IMR-90 (cell line): ENCODE data around the gene TPRX2. TPM values are rescaled to one million over a fixed set of nuclear protein-coding genes. Genes with fewer than 3 reads are reported as not detected.

Source experiments
- ATAC-seq: fragments of 200-7000 bp; cut with Tn5 transposase; 2 replicates; pipeline ENCODE4 v1.9.1; 2020; ENCODE audit warnings: low read depth, mild to moderate bottlenecking, moderate library complexity
- BruUV-seq: library from RNA; stranded (reverse); fragments of 400-500 nt; replicated peaks from 2 replicates; lab custom pipeline; 2021; lab: Mats Ljungman, UMichigan
- CTCF ChIA-PET: fragments of 300-600 bp; formaldehyde crosslinking; extraction: SDS; loops from one replicate; lab custom pipeline; 2021; ENCODE audit warnings: antibody characterized with exemption; lab: Yijun Ruan, JAX
- POLR2A ChIA-PET: fragments of 300-600 bp; sonication (Branson Sonifier 250); formaldehyde crosslinking; loops from one replicate; lab custom pipeline; 2022; ENCODE audit warnings: antibody characterized with exemption; ENCODE audit not compliant: unreplicated experiment; lab: Charles Lee
- DNase-seq: peaks from one replicate; pipeline ENCODE4 v3.0.0; 2013
- H2AFZ ChIP-seq: replicated peaks from 2 replicates; pipeline ENCODE3; 2013; ENCODE audit warnings: low read length, mild to moderate bottlenecking; ENCODE audit not compliant: poor library complexity
- H2AK5ac ChIP-seq: 2 replicates; pipeline ENCODE4 v1.6.1; 2013; ENCODE audit warnings: low read depth, low read length, inconsistent platforms
- H2AK9ac ChIP-seq: replicated peaks from 2 replicates; pipeline ENCODE3; 2013; ENCODE audit warnings: mild to moderate bottlenecking, low read depth, low read length, moderate library complexity; ENCODE audit not compliant: poor library complexity
- H2BK120ac ChIP-seq: 2 replicates; pipeline ENCODE4 v1.6.1; 2013; ENCODE audit warnings: low read depth, low read length, inconsistent platforms
- H2BK15ac ChIP-seq: 3 replicates; pipeline ENCODE4 v1.6.1; 2013; ENCODE audit warnings: low read depth, low read length, inconsistent platforms
- H2BK20ac ChIP-seq: 2 replicates; pipeline ENCODE4 v1.6.1; 2013; ENCODE audit warnings: low read depth, mild to moderate bottlenecking, inconsistent platforms, low read length, moderate library complexity
- H2BK5ac ChIP-seq: 2 replicates; pipeline ENCODE4 v1.6.1; 2013; ENCODE audit warnings: mild to moderate bottlenecking, low read depth, low read length, inconsistent platforms; ENCODE audit not compliant: poor library complexity, severe bottlenecking
- H3K14ac ChIP-seq: replicated peaks from 2 replicates; pipeline ENCODE4 v1.6.1; 2013; ENCODE audit warnings: low read depth, low read length, inconsistent platforms
- H3K18ac ChIP-seq: 2 replicates; pipeline ENCODE4 v1.6.1; 2013; ENCODE audit warnings: low read depth, low read length, control low read depth
- H3K23ac ChIP-seq: 2 replicates; pipeline ENCODE4 v1.6.1; 2013; ENCODE audit warnings: low read depth, low read length, inconsistent platforms
- H3K27ac ChIP-seq: 2 replicates; pipeline ENCODE4 v1.5.1; 2013; ENCODE audit warnings: mild to moderate bottlenecking, control low read depth, low read length; ENCODE audit not compliant: insufficient read depth
- H3K27me3 ChIP-seq: 2 replicates; pipeline ENCODE4 v1.6.1; 2013; ENCODE audit warnings: low read length; ENCODE audit not compliant: control insufficient read depth, insufficient read depth
- H3K36me3 ChIP-seq: 2 replicates; pipeline ENCODE4 v1.6.1; 2013; ENCODE audit warnings: low read length, mixed read lengths; ENCODE audit not compliant: control insufficient read depth, insufficient read depth
- H3K4ac ChIP-seq: 2 replicates; pipeline ENCODE4 v1.6.1; 2013; ENCODE audit warnings: low read depth, low read length, inconsistent platforms
- H3K4me1 ChIP-seq: 2 replicates; pipeline ENCODE4 v1.6.1; 2013; ENCODE audit warnings: low read length, mixed read lengths; ENCODE audit not compliant: control insufficient read depth, insufficient read depth
- H3K4me2 ChIP-seq: 2 replicates; pipeline ENCODE4 v1.6.1; 2013; ENCODE audit warnings: low read depth, mild to moderate bottlenecking, control low read depth, low read length, moderate library complexity
- H3K4me3 ChIP-seq: 2 replicates; pipeline ENCODE4 v1.5.1; 2013; ENCODE audit warnings: low read depth, mild to moderate bottlenecking, control low read depth, low read length, moderate library complexity; ENCODE audit not compliant: insufficient read depth
- H3K56ac ChIP-seq: 2 replicates; pipeline ENCODE4 v1.6.1; 2013; ENCODE audit warnings: low read length, inconsistent platforms; ENCODE audit not compliant: insufficient read depth; ENCODE audit errors: extremely low read depth
- H3K79me1 ChIP-seq, 2 experiments: 2 replicates each; pipeline ENCODE4 v1.6.1; 2013; ENCODE audit warnings: low read length in 2 of 2, inconsistent platforms in 1 of 2, low read depth in 1 of 2
- H3K9ac ChIP-seq: 2 replicates; pipeline ENCODE4 v1.6.1; 2013; ENCODE audit warnings: low read depth, low read length, control low read depth
- H3K9me1 ChIP-seq: 2 replicates; pipeline ENCODE4 v1.6.1; 2013; ENCODE audit warnings: low read length, inconsistent platforms; ENCODE audit not compliant: insufficient read depth
- H3K9me3 ChIP-seq: 2 replicates; pipeline ENCODE4 v1.6.1; 2013; ENCODE audit warnings: low read length; ENCODE audit not compliant: control insufficient read depth, insufficient read depth
- H4K20me1 ChIP-seq: 2 replicates; pipeline ENCODE4 v1.6.1; 2013; ENCODE audit warnings: low read length, inconsistent platforms; ENCODE audit not compliant: insufficient read depth
- H4K5ac ChIP-seq: 2 replicates; pipeline ENCODE4 v1.6.1; 2013; ENCODE audit warnings: mild to moderate bottlenecking, low read depth, low read length, control low read depth
- H4K8ac ChIP-seq, 2 experiments: 2 replicates each; pipeline ENCODE4 v1.6.1; 2013; ENCODE audit warnings: low read depth in 2 of 2, low read length in 2 of 2, control low read depth in 1 of 2, inconsistent platforms in 1 of 2
- H4K91ac ChIP-seq: 2 replicates; pipeline ENCODE4 v1.6.1; 2013; ENCODE audit warnings: low read depth, low read length, inconsistent platforms; ENCODE audit not compliant: insufficient read depth
- RAD21 ChIP-seq: IDR thresholded peaks from 2 replicates; pipeline ENCODE4 v1.6.1; 2012; ENCODE audit warnings: low read length, improper control_type of control experiment
- SMC3 ChIP-seq: fragments of 150-350 bp; IDR thresholded peaks from 2 replicates; pipeline ENCODE4 v1.6.1; 2016; ENCODE audit warnings: low read depth, mild to moderate bottlenecking, antibody characterized with exemption, low read length, moderate library complexity
- WGBS, 2 experiments: methylation state at CpG; one replicate each; pipeline versions ENCODE4 v1.1.5 to v1.1.7; 2013; ENCODE audit warnings: missing lambda C conversion rate in 2 of 2; ENCODE audit not compliant: insufficient read length in 1 of 2; ENCODE audit errors: extremely low coverage in 2 of 2; 5-methylcytosine and 5-hydroxymethylcytosine counted together
- dilution Hi-C: fragments of 300-500 bp; cut with HindIII; formaldehyde crosslinking; loops from one replicate; pipeline ENCODE4 v1.14.3; 2018; ENCODE audit warnings: low sequenced_read_pairs; ENCODE audit not compliant: unreplicated experiment
- in situ Hi-C: fragments of 300-500 bp; cut with MboI; formaldehyde crosslinking; loops from 3 replicates; pipeline ENCODE4 v1.14.3; 2019; ENCODE audit warnings: low sequenced_read_pairs, inconsistent platforms, mixed read lengths
- intact Hi-C: fragments of 100-400 bp; cut with micrococcal nuclease; formaldehyde crosslinking; loops from 2 replicates; pipeline ENCODE4 v1.10.0; 2022
- polyA plus RNA-seq, 3 experiments: library from polyadenylated mRNA; depleted of rRNA; stranded (reverse); fragments of >200 nt; gene quantifications; 2 replicates each; pipeline ENCODE4 v1.2.3, GENCODE V29; 2012; ENCODE audit warnings: low replicate concordance in 1 of 3
- total RNA-seq: library from RNA; depleted of rRNA; stranded (reverse); fragments of >200 nt; gene quantifications from 2 replicates; pipeline ENCODE4 v1.2.3, GENCODE V29; 2012

The TPRX2 gene
- total and polyA plus RNA-seq, 2 of the 4 experiments (the other 2 are of a cell fraction): not detected

DNA sequence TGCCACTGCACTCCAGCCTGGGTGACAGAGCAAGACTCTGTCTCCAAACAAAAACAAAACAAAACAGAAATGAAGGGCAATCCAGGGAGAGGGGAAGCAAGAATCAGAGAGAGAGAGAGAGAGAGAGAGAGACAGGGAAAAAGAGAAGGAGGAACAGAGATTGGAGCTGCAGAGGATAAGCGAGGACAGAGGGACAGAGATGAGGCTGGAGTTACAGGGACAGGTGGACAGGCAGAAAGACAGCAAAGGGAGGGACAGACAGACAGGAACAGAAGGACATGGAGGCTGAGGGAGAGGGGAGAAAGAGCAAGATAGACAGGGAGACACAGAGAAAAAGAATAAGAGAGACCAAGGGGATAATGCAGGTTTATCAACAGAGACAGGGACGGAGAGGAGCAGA, 38.6 kb upstream of the TPRX2 start:
- ChIA-PET CTCF (no interaction called here), POLR2A (no interaction called here)
- H3K14ac ChIP-seq: no peak overlapping the region
- no TSS peak for BruUV-seq
- H4K91ac ChIP-seq: no peak overlapping the region
- in situ Hi-C loops: no loop called here
- H2BK15ac ChIP-seq: no peak overlapping the region
- DNase-seq (no peak), ATAC-seq (no peak)
- H3K27me3 ChIP-seq: peaks cover 41% of the 10 kb centered on the region
- no peaks in the 10 kb centered on the region for H3K79me1 ChIP-seq
- H2AFZ ChIP-seq: no peak overlapping the region
- H3K9ac ChIP-seq: no peak overlapping the region
- no peak overlapping the region for H4K8ac ChIP-seq
- H2AK9ac ChIP-seq: no peak overlapping the region
- H4K5ac ChIP-seq: no peak overlapping the region
- intact Hi-C loops: no loop called here
- dilution Hi-C loops: no loop called here
- no peak overlapping the region for H3K27ac ChIP-seq
- TF ChIP-seq SMC3: no peak
- TF ChIP-seq RAD21: no peak
- no peaks in the 10 kb centered on the region for H3K4me1 ChIP-seq
- no peak overlapping the region for H3K23ac ChIP-seq
- H2BK20ac ChIP-seq: no peak overlapping the region
- no peaks in the 10 kb centered on the region for H4K20me1 ChIP-seq
- H2BK5ac ChIP-seq: no peak overlapping the region
- no peak overlapping the region for H3K4me3 ChIP-seq
- H3K36me3 ChIP-seq: no peaks in the 10 kb centered on the region
- H3K4me2 ChIP-seq: no peak overlapping the region
- no peak overlapping the region for H3K4ac ChIP-seq
- 61% methylated on average over 2 of the region's 2 CpGs; no CpG with 5 or more reads in 1 of the 2 experiments for WGBS, 2 experiments
- H3K9me3 ChIP-seq: no peaks in the 10 kb centered on the region
- no peak overlapping the region for H2AK5ac ChIP-seq
- no peaks in the 10 kb centered on the region for H3K9me1 ChIP-seq
- H3K56ac ChIP-seq: no peak overlapping the region
- H3K18ac ChIP-seq: no peak overlapping the region
- H2BK120ac ChIP-seq: no peak overlapping the region
